ENCODE data around the gene SLC9A5.

SLC9A5 gene

DNA sequence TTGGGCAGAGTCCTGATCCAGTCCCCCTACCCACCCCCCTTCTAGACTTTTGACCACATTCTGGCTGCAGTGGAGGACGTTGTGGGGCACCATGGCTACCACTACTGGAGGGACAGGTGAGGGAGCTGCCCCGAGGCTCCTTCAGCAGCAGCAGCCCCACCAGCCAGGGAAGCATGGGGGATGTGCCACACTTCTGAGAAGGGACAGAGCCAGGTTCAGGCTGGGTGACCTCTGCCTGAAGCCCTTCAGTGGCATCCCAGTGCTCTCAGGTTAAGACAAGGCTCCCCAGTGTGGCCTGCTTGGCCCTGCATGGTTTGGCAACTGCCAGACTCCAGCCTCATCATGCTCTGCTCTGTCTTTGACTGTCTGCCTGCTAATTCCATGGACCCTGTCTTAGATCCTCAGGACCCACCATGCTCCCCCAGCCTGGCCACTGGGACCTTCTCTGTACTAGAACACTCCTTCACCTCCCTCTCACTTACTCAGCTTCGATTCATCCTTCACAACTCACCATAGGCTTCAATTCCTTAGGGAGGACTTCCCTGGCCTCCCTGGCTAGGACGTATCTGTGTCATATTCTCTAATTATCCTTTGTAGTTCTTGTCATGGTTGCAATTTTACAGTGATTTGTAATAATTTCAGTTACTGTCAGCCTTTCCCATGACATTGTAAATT lies 8.8 kb downstream of the SLC9A5 start:
- DNase-seq, result no peak

DNA sequence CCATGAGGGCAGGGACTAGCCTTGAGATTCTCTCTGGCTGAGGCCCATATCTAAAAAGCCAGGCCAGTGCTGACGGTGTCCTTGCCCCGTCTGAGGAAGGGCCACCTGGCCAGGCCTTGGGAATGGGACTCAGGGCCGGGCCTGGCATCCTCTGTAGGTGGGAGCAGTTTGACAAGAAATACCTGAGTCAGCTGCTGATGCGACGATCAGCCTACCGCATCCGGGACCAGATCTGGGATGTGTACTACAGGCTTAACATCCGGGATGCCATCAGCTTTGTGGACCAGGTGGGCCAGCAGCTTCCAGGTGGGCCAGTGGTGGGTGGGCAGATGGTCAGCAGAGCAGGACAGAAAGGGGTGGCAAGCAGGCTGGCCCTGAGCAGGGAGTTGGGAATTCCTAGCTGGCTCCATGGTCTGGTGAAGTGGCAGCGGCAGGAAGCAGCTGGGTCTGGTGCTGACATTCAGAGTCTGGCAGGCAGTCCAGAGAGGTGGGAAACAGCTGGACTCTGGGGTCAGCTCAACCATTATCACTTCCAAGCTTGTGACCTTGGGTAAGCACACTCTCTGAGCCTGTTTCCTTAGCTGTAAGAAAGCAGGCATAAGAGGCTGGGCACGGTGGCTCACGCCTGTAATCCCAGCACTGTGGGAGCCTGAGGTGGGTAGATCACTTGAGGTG lies 9.5 kb downstream of the SLC9A5 start:
- DNase-seq, result no peak

DNA sequence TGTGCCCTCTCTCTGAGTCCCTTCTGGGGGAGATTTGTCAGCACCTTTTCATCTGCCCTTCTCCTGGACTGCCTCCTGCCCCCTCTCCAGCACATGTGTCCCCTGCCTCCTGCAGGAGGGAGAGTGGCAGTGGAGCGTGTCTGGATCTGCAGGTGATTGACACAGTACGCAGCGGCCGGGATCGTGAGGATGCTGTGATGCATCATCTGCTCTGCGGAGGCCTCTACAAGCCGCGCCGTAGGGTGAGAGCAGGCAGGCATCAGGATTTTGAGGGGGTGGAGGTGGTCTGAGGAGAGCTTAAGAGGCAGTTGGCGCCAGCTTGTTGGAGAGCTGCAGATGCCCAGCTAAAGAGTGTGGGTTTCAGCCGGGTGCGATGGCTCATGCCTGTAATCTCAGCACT lies 10.9 kb downstream of the SLC9A5 start:
- no peak for DNase-seq

DNA sequence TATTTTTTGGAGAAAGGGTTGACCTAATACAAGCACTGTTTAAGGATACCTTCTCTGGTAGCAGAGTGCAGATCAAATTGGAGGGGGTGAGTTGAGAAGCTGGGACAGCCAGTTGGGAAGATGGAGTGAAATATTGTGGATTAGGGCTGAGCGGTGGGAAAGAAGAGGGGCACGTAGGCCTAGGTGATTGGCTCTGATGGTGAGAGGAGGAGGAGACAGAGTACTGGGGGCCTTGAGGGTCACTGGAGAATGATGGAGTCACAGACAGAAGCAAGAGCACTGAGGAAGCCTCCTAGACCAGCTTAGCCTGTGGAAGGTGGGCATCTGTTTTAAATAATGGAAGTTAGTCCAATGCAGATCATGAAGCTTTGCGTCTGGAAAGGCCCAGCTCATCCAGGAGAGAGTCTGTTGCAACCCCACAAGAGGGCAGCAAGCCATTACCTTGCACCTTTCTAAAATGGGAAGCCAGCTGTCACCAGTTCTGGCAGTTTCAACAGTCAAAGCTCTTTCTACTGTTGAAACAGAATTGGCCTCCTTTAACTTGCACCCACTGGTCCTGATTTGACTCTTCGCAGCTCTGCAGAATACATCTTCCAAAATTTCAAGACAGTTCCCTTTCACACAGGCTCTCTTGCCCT lies 11.8 kb downstream of the SLC9A5 start:
- peak; percentile 25 for DNase-seq

DNA sequence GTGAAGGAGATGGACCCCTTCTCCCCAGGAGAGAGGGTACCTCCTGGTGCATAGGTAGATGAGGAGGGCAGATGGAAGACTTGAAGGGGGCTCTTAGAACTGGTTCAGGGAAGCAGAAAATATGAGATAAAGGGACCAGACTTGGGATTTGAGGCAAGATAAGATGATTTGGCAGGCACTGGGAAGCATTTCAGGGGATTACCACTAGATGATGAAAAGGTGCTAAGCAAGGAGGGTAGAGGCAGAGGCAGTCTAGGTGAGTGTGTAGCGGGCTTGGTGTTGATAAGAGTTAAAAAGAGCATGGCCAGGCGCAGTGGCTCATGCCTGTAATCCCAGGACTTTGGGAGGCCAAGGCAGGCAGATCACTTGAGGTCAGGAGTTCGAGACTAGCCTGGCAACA lies 14.4 kb downstream of the SLC9A5 start:
- DNase-seq, result no peak

DNA sequence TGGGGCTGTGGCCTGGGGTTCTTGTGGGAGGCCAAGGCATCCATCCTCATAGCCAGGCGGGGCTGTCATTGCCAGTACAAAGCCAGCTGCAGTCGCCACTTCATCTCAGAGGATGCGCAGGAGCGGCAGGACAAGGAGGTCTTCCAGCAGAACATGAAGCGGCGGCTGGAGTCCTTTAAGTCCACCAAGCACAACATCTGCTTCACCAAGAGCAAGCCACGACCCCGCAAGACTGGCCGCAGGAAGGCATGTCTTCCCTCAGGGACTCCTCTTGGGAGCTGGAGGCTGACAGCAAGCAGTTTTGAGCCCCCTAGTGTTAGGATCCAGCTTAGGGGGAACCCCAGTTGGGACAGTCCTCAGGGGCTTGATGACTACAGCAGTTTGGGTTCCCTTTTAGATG lies 15.5 kb downstream of the SLC9A5 start:
- no peak for DNase-seq

DNA sequence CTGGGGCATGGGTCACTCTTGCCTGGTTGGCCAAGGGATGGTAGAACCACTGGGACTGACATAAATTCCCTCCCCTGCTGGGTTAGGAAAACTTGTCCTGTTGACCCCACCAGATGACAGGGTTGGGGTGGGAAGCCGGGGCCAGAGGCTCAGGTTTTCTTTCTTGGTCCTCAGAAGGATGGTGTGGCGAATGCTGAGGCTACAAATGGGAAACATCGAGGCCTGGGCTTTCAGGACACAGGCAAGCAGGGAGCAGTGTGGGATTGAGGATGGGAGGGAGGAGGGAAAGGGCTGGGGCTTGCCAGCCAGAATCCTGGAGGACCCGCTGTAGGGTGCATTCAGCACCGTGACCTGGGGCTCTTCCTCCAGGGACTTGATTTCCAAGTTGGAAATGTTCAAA lies 16.1 kb downstream of the SLC9A5 start:
- DNase-seq, result no peak

DNA sequence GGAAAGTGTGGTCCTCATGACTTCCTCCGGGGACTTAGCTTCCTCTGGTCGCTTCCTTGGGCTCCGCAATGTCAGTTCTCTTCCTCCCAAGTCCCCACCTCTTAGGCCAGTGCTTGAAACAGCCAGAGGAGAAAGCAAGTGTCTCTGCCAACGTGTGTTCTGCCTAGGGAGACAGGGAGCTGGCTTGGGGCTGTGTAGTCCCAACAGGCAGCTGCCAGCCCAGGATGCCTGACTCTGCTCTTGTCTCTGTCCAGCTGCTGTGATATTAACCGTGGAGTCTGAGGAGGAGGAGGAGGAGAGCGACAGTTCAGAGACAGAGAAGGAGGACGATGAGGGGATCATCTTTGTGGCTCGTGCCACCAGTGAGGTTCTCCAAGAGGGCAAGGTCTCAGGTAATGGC lies 17.1 kb downstream of the SLC9A5 start:
- no peak for DNase-seq

DNA sequence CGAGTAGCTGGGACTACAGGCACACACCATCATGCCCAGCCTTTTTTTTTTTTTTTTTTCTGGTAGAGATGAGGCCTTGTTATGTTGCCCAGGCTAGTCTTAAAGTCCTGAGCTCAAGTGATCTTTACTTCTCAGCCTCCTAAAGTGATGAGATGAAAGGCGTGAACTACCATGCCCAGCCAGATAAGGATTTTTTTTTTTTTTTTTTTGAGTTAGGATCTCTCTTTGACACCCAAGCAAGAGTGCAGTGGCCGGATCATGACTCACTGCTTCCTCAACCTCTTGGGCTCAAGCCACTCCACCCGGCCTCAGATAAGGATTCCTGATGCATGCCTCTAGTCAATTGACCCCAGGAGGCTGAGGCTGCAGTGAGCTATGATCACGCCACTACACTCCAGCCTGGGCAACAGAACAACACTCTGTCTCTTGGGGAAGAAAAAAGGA lies 19.4 kb downstream of the SLC9A5 start:
- no peak for DNase-seq

DNA sequence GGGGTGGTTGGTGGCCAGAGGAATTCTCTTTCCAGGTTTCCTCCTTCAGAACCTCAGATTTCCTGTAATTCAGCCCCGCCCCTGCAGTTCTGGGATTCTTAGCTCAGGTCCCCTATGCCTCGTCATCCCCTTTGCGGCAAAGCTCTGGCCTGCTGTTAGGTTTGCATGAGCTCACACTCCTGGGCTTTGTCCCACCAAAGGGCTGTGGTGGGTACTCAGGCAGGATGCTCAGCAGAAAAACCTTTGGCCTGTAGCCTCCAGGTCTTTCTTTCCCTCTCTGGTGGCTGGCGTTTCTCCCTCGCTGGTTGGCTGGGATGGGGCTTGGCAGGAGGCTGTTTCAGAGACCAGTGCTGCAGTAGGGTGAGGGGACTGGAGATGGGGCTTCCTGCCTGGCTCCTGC lies 21.0 kb downstream of the SLC9A5 start:
- no peak for DNase-seq

DNA sequence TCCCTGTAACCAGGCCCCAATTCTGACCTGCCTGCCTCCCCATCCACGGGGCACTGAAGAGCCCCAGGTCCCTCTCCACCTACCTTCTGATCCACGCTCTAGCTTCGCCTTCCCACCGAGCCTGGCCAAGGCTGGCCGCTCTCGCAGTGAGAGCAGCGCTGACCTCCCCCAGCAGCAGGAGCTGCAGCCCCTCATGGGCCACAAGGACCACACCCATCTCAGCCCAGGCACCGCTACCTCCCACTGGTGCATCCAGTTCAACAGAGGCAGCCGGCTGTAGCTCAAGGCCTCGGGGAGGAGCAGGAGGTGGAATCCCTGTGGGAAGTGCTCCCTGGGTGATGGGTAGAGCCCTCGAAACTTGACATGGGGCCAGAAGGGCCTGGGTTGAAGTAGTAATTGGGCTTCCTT lies 22.2 kb downstream of the SLC9A5 start:
- no peak for DNase-seq

DNA sequence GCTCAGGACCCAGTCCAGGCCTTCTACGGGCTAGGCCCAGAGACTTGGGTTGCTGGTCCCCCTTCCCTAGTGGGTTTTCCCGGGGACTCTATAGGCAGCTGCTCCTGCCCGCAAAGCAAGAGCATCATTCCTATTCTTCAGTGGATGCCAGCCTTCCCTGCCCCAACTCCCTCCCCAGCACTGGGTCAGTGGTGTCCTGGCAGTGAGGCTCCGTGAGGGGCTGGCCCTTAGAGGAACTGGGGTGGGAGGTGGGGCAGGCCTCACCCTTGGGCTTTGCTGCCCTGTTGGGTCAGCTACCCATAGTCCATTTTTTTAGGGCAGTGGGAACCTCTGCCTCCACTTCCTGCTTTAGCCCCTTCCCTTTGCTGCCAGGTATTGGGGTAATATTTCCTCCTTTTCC lies 22.7 kb downstream of the SLC9A5 start:
- DNase-seq, result no peak

DNA sequence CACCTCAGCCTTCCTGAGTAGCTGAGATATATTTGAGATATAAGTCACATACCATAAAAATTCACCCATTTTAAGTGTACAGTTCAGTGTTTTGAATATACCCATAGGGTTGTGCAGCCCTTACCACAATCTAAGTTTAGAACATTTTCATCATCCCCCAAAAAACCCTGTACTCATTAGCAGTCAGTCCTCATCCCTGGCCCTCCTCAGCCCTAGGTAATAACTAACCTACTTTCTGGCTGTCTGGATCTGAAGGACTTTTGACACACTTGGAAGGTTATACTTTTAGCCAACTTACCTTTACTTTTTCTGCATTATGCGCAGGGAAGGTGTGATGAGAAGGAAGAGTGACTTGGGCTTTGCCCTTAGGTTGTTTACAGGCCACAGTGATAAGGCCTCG lies 26.5 kb downstream of the SLC9A5 start:
- DNase-seq, result no peak

DNA sequence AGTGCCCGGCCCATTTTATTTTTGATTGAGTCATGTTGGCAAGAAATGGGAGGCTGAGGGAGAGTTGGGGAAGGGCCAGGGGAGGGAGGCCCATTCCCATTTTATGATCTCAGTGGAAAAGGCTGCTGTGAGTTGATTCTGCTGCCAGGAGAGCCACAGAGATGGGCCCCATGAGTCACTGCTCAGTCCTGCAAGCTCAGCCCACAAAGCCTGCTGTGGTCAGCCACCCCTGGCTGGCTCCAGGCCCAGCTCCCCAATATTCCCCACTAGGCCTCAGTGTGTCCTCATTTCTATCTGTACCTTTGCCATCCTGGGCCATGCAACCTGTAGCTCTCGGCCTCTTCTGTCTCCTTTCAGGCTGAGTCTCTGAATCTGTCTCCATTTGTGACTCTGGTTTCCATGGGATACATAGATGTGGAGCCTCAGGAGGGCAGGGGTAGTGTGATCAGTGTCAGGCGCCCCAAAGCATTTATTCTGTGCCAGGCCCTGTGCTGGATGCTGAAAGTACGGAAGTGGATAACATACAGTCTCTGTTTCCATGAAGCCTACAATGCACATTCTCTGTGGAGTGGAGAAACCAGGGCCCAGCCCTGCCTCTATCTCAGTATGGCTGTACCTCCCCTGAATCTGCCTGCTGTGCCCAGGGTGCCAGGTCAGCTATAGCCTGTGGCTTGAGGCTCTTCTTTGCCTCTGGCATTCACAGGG lies 28.7 kb downstream of the SLC9A5 start:
- DNase-seq, result no peak

DNA sequence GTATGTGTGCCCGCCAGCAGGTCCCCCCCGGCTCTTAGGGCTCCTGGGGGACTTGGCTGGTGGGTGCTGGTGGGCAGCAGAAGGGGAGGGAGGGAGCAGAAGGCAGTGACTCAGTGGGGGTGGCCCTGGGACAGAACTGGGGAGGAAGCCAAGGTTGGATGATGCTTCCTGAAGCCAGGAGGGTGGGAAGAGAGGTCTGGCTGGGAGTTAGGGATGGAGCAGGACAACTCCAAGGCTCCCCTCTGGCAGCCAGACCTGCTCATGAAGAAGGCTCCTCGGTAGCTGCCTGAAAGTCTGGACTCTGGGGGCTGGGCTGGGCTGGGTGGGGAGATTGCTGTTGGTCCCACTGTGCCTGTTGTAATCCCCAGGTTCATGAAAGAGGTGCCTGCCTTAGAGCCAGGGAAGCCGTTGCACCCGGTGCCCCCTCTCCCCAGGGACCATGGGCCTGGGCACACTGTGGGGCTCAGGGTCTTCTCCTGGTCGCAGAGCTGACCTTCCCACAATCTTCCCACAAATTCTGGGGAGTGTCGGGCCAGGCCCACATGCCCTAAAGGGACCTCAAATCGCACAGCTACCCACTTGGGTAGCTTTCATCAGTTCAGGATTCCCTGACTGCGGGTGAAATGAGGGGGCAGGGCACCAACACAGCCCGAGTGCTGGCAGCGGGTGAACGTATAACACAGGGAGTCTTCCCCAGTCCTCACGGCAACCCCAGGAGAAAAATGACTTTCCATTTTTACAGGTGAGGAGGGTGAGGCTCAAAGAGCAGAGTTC lies 29.4 kb downstream of the SLC9A5 start:
- no peak for DNase-seq

DNA sequence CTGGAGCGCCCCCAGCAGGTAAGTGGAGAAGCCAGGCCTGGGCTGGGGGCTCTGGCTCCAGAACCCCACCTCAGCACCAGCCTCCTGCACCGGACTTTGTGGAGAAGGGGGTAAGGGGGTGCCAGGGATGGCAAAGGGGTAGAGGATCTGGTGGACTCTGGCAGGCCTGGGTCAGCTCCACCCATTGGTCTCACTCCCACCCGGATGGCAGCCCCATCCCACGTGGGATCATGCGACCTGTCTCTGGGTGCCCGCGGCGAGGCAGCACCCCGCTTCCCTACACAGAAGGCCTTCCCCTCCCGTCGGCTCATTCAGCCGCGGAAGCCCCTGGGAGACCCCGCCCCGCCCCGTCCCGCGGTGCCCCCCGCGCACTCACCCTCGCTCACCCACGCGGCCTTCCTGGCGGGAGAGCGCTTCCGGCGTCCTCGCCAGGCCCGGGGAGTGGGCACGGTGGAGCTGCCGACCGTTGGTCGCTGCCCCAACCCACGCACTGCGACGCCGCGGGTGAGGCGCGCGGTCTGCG lies 30.1 kb downstream of the SLC9A5 start:
- DNase-seq, result peak; percentile 60

DNA sequence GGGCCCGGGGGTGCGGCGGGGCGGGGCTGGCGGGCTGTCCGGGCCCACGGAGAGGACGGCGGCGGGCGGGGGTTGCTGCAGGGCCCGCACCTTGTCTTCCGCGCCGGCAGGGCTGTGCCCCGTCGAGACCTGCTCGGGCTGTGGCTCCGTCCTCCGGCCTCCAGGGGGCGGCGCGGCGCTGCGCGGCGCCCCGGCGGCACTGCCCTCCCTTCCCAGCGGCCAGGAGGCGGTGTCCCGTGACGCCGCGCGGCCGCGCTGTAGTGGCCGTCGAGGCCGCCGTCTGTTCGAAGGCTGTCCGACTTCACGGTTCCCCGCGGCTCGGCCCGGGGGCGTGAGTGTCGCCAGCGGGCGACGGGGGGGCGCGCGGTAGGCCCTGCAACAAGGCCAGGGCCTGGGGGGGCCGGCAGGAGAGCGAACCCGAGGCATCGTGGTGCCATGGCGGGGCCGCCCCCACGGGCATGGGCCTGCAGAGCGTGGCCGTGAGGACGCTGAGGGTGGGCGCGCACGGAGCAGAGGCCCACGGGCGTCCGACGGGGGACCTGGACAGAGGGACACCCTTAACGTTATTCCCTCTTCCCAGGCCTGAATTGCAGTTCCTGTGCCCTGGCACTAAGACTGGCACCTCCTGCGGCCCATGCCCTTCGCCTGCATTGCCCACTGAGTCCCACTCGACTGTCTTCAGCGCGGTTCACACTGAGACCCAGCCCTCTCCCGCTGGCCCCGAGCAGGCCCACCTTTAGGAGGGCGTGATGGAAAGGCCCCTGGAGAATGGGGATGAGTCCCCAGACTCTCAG lies 30.7 kb downstream of the SLC9A5 start, which contains the start of gene PLEKHG4:
Gene PLEKHG4 (plus strand): TSS at position 237 of the 794 bp plus-strand sequence. CDS start 513 bp downstream, at position 750.
- DNase-seq, result peak; percentile 84

DNA sequence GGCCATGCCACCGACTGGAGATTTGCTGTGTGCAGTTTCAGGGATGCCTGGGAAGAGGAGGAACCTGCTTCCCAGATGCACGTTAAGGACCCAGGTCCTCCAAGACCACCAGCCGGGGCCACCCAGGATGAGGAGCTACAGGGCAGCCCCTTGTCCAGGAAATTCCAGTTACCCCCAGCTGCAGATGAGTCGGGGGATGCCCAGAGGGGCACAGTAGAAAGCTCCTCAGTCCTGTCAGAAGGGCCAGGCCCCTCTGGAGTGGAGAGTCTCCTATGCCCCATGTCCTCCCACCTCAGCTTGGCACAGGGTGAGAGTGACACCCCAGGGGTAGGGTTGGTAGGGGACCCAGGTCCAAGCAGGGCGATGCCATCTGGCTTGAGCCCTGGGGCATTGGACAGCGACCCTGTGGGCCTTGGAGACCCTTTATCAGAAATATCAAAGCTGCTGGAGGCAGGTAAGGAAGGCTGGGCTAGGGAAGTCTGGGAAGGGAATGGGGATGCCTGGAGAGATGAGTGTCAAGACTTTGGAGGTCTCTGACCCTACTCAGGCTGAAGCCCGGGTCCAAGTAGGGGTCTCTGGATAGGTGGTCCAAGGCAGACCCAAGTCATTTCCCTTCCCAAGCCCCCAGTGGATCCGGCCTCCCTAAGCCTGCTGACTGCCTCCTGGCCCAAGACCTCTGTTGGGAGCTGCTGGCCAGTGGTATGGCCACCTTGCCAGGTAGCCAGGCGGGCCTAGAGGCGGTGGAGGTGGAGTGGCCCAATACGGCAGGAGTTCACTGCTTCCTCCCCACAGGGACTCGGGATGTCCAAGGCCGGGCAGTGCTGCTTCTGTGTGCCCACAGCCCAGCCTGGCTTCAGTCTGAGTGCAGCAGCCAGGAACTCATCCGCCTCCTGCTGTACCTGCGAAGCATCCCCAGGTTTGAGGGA lies 31.6 kb downstream of the SLC9A5 start:
- DNase-seq, result no peak

DNA sequence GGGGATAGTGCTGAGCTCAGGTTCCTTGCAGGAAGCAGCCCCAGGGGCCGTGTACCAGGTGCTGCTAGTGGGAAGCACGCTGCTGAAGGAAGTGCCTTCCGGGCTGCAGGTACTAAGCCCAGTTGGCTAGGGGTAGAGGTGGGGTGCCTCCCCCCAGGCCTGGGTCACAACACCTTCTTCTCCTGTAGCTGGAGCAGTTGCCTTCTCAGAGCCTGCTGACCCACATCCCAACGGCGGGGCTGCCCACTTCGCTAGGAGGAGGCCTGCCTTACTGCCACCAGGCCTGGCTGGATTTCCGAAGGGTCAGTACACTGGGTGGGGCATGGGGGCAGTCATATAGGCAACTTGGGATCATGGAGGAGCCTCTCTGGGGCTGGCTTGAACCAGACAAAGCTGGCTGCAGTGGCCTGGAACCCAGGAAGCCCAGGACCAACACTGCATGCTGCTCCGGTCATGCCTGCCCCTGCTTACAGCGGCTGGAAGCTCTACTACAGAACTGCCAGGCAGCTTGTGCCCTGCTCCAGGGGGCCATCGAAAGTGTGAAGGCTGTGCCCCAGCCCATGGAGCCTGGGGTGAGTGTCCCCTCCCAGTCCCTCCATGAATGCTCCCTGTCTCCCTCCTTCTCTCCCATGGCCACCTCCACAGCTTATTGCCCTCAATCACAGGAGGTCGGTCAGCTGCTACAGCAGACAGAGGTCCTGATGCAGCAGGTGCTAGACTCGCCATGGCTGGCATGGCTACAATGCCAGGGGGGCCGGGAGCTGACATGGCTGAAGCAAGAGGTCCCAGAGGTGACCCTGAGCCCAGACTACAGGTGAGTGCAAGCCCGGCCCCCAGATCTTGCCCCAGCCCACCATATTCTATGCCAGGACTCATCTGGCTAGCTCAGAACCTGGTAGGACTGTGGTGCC lies 33.0 kb downstream of the SLC9A5 start:
- DNase-seq, result no peak
